Measurements from ENCODE around the gene PPP1R15A.

DNA sequence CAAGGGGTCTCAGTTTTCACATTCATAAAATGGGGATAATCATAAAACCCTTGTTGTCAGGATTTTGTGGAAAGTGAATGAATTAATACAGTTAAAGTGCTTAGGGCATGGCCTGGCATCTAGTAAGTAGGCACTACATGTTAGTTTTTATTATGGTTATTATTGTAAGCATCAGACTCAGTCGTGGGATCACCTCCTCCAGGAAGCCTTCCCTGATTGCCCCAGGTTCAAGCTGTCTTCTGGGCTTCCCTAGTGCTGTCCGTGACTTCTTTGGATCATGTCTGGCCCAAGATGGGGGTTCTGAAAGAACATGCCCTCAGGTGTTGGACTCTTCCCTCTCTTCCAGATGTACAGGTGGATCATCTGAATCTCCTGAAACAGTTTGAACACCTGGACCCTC is 38.6 kb downstream of the PPP1R15A start:
- no peak for TF ChIP-seq POLR2AphosphoS5 (IDR thresholded peaks at IDR 0.05)
- TF ChIP-seq, protein P1, sequence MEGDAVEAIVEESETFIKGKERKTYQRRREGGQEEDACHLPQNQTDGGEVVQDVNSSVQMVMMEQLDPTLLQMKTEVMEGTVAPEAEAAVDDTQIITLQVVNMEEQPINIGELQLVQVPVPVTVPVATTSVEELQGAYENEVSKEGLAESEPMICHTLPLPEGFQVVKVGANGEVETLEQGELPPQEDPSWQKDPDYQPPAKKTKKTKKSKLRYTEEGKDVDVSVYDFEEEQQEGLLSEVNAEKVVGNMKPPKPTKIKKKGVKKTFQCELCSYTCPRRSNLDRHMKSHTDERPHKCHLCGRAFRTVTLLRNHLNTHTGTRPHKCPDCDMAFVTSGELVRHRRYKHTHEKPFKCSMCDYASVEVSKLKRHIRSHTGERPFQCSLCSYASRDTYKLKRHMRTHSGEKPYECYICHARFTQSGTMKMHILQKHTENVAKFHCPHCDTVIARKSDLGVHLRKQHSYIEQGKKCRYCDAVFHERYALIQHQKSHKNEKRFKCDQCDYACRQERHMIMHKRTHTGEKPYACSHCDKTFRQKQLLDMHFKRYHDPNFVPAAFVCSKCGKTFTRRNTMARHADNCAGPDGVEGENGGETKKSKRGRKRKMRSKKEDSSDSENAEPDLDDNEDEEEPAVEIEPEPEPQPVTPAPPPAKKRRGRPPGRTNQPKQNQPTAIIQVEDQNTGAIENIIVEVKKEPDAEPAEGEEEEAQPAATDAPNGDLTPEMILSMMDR (IDR thresholded peaks at IDR 0.05): no peak
- TF ChIP-seq POLR2A (IDR thresholded peaks at IDR 0.05): no peak

Data from prostate gland (tissue), 2 donors.